T1000 (cell line): ENCODE data around the gene TC2N.
"Not testable (repeated sequence)": the region's sequence is repeated elsewhere in the genome, so short reads cannot be mapped to it uniquely, and the experiment has no call there.

Experiments
- DNase-seq: peaks from one replicate; lab custom pipeline; 2025; ENCODE audit warnings: mixed read lengths; lab: John Stamatoyannopoulos, UW

TC2N gene

GRCh38 chr14:91869556-91869955, 2.2 kb upstream of the TC2N start:
- DNase-seq: no peak

DNA sequence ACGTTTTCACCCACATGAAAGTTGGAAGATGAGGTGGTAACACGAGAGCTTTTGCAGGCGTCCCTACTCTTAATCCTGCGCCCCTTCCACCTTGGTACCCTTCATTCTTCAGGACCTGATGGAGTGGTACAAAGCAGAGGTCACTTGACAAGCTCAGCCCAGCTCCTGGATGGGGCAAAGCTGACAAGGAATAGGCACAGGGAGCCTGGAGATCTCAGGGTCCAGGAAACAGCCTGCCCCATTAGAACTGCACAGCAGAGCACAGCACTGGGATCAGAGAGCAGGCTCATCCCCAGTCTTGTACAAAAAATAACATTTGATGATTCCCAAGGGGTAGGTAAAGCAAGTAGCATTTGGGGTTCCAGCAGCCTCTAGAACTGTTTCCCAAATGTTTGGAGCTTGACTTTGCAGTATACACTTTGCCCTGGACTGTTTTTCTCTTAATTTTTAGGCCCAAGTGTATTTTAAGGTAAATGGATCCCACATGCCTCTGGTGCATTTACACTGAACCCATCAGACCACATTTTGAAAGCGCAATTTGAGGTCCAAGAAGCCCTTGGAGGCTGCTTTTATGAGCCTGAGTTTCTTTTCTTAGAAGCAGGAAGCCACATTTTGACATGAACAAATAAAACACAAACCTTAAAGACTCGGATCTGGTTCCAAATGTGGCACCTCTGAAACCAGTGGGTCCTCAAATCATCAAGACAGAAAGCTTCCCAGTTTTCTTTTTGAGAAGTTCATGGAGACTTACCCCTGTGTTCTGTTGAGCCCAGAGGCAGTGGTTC, 633 bp downstream of the TC2N start:
- no peak for DNase-seq

- no peak for DNase-seq
Measured at GRCh38 chr14:91866061-91866460, 1.3 kb downstream of the TC2N start.

DNA sequence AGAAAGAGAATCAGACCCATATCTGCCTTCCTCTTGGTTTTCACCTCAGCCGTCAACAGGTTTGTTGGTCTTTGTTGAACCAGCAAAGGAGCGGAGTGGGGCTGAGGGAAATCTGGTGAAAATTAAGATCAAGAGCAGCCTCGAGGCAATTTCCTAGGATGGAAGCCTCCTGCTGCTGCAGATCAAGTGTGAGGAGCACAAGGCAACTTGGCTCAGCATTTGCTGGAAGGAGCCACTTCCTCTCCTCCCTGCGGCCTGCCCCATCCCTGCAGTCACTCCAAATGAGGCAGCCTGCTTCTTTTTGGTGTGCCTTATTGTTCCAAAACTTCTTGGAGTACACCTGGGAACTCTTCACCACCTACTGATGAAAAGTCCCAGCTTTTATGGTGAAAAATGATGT, 4.9 kb downstream of the TC2N start:
- DNase-seq: no peak

DNA sequence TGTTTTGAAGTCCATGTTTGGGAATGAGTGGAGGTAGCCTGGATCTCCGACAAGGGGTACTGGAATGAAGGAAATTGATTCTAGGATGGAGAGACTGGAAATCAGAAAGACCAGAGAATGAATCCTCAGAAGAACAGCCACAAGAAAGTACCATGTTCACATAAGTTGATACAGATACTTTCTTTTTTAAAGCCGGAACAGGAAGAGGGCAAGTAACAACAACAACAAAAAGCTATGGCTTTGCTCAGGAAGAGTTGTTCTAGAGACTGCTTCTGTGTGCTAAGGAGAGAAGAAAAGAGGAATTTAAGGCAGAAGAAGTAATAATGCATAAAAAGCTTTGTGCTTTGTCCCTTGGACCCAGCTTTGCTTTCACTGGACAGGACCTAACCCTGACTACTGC, 6.2 kb downstream of the TC2N start:
- no peak for DNase-seq

DNA sequence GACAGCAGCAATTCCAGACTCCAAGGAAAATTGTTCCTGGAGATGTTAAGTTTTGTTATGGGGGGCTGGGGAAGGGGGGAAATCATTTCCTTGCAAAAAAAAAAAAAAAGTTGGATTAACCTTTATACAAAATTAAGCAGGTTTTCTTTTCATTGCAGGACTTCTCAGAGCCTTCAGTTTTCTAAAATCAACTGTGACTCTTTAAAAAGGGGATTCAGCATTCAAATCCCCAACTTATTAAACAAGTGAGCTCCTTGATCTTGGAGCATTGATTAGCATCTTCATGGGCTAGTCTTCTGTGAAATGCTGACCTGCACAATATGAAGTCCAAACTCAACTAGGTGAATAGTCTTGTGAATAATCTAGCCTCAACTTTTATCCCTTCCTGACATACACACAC, 7.1 kb downstream of the TC2N start:
- no peak for DNase-seq

DNA sequence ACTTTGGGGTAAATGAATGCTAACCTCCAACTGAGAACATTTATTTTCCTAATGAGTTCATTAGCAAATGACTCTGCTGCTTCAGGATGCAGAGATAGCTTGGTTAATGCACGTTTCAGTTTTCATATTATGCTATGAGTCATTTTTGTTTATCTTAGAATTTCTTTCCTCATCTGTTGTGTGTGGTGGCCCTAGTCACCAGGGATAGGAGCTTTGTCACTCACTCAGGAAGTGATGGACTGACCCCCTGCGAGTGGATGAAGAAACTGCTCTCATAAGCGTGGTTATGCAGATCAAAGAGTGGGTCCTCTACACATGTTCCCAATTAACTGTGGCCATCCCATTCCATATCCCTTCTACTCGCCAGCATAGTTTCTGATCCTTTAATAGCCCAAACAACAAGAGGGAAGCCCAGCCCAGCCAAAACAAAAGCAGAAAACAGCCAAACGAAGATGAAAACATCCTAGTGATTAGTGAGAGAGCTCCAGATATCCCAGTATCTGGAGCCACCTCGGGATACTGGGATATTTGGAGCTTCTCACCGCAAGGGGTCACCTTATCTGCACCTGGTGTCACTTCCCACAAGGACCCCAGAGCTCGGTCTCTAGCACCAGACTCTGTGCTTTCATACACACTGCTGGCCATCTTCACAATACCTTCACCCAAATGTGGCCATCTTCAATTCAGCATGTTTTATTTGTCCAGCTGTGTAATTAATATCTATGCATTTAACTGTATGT, 8.6 kb downstream of the TC2N start:
- peak; percentile 46 for DNase-seq

- no peak for DNase-seq
Measured at GRCh38 chr14:91857614-91858013, 9.7 kb downstream of the TC2N start.

- DNase-seq: no peak
Measured at GRCh38 chr14:91854327-91854934, 12.9 kb downstream of the TC2N start.

DNA sequence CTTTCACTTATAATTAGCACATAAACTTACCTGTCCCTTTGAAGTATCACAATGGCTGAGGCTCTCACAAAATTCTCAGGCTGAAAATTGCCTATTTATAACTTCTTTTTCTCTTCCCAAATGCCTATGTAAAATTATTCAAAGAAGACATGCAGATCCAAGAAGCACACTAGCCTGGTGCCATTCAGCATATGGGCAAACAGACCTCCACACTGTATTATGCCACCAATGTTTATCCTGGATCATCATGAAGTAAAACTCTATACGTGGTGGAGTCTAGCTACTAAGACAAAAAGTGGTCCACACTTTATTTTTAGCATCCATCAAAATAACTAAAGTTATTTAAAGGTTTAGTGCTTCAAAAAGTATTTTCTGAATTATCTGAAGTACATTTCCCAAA, 15.8 kb downstream of the TC2N start:
- DNase-seq: no peak

- DNase-seq: no peak
Measured at GRCh38 chr14:91848504-91849001, 18.8 kb downstream of the TC2N start.

- DNase-seq: no peak
Measured at GRCh38 chr14:91847693-91848092, 19.6 kb downstream of the TC2N start.

GRCh38 chr14:91845652-91846051, 21.7 kb downstream of the TC2N start:
- no peak for DNase-seq

- not testable (repeated sequence) for DNase-seq
Measured at GRCh38 chr14:91845056-91845455, 22.3 kb downstream of the TC2N start.

DNA sequence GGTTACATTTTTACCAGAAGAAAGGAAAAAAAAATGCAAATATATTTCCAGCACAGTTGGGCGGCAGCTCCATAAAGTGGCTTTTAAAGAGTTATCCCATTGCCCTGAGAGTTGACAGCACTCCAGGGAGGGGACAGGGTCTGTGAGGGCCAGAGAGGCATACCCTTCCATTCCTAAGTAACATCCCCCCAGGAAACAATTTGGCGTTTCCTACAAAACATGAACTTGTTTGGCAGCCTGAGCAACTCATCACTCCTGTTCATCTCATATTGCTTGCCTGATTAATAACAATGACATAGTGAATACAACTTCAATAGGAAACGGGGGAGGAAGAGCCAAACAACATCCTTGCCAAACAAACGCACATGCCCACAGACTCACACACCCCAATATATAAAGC, 23.3 kb downstream of the TC2N start:
- DNase-seq: no peak

DNA sequence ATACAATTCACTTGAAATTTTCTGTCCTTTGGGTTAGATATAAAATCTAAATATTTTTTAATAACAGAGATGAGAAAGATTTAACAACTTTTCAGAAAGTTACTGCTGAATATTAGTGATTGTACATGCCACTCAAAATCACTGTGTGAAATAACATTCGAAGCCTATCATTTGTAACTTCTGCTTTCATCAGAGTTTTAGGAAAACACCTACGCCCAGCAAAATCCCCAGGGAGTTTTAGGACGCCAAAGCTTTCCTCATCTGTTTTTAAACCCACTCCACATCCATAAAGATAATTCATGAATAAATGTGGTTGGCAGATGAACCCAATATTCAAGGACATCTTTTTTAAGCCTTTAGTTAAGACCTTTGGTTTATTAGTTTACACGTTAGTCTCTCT, 23.9 kb downstream of the TC2N start:
- no peak for DNase-seq

DNA sequence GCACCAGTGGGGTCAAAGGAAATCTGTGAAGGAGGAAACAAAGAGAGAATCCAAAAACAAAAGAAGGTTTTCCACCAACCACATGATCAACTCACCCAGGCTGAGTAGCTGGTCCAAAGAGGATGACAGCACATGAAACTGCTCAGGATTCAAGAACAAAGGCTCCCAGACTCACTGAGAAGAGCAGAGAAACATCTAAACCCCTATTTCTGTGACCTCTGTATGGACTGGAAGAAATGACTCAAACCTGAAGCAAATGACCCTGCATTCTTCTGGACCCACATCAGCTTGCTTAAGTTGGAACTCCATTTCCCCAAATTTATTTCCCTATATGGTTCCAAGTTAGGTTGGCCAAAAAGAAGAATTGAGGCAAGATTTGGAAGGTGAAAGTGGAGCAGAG, 26.3 kb downstream of the TC2N start:
- DNase-seq: no peak

DNA sequence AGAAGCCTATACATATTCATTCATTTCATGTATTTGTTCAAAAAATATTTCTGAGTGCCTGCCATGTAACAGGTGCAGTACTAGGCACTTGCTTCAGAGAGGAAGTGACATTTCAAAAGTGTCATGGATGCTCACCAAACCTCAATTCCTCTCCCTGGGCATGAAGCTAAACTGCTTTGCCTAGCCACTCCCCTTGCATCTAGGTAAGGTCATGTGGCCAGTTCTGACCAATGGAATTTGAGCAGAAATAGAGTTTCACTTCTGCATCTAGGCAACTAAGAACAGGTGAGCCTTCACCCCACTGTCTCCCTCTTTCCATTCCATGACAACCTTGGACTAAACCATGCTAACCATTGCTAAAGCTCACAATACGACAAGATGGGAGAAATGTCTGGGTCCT, 27.6 kb downstream of the TC2N start:
- no peak for DNase-seq

DNA sequence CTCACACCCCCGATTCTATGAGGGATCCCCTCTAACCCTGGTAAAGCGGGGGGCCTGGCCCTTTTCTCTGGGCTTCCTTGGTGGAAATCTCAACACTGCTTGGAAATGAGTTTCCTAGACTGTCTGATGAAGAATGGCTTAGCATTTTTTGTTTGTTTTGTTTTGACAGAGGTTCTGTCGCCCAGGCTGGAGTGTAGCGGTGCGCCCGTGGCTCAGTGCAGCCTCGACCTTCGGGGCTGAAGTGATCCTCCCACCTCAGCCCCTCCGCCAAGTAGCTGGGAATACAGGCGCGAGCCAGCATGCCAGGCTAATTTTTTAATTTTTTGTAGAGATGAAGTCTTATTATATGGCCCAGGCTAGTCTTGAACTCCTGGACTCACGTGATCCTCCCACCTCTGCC, 30.3 kb downstream of the TC2N start:
- no peak for DNase-seq

- no peak for DNase-seq
Measured at GRCh38 chr14:91835920-91836843, 31.2 kb downstream of the TC2N start.

DNA sequence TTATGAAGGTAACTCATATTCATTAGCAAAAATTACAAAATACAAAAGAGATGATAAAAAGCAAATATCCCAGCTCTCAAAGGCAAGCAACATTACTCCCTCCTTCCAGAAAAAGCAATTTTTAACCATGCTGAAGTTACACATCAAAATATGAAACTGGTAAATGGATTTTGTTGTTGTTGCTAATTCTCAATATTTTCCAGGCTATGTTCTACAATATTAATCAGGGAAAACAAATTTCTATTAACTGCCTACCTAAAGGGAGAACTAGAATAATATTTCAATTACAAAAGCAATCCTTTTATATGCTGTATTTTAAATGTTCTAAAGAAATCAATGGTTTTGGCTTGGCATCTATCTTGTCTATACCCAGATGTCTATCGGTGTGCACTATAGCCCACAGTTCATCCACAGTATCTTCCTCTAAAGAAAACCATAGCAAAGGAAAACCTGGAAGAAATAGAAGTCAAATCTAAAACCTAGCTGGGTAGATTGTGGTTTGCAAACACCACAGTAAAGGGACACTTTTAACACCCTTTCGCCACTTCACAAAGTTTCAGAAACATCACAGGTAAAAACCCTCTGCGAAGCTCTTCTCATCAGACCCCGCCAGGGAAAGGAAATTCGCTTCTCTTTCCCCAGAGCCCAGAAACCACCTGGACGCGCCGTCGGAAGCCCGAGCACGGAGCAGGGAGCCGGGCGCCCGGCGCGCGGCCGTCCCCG, 32.0 kb downstream of the TC2N start:
- no peak for DNase-seq
